HepG2 (cell line): ENCODE data around the gene GALR3. TPM values are rescaled to one million over a fixed set of nuclear protein-coding genes. Genes with fewer than 3 reads are reported as not detected.

Experiments
- AHR ChIP-seq: IDR thresholded peaks from 2 replicates; pipeline ENCODE4 v1.6.1; 2018; ENCODE audit warnings: missing genetic modification reagents, missing compliant biosample characterization
- CBFB ChIP-seq: sonication (generic); formaldehyde crosslinking; IDR thresholded peaks from 2 replicates; pipeline ENCODE4 v1.4.0; 2020; ENCODE audit warnings: missing genetic modification reagents
- HDAC1 ChIP-seq: sonication (generic); formaldehyde crosslinking; IDR thresholded peaks from 2 replicates; pipeline ENCODE4 v1.5.1; 2020; ENCODE audit warnings: mild to moderate bottlenecking, missing genetic modification reagents
- HNF4A ChIP-seq: sonication (generic); formaldehyde crosslinking; IDR thresholded peaks from 2 replicates; pipeline ENCODE4 v1.4.0; 2020; ENCODE audit warnings: missing genetic modification reagents
- HNRNPH1 ChIP-seq: fragments of 200-400 bp; formaldehyde crosslinking; optimal IDR thresholded peaks from 2 replicates; pipeline ENCODE3; 2017; ENCODE audit warnings: mild to moderate bottlenecking, low read depth, low read length
- HOXA3 ChIP-seq: sonication (generic); formaldehyde crosslinking; IDR thresholded peaks from 2 replicates; pipeline ENCODE4 v1.5.0; 2020; ENCODE audit warnings: missing genetic modification reagents
- JUND ChIP-seq: sonication (generic); formaldehyde crosslinking; IDR thresholded peaks from 2 replicates; pipeline ENCODE4 v1.8.0; 2022; ENCODE audit warnings: mild to moderate bottlenecking, missing genetic modification reagents
- MAZ ChIP-seq, 2 experiments: sonication (generic) in 1 of 2; formaldehyde crosslinking in 1 of 2; IDR thresholded peaks; 2 replicates each; pipeline versions ENCODE4 v1.5.0 to v1.6.1; 2012 to 2020; ENCODE audit warnings: low read depth in 2 of 2, mild to moderate bottlenecking in 2 of 2, borderline replicate concordance in 1 of 2, improper control_type of control experiment in 1 of 2, low read length in 1 of 2, missing genetic modification reagents in 1 of 2, moderate library complexity in 1 of 2
- MTF2 ChIP-seq: sonication (generic); formaldehyde crosslinking; IDR thresholded peaks from 2 replicates; pipeline ENCODE4 v1.5.0; 2020; ENCODE audit warnings: missing genetic modification reagents, borderline replicate concordance
- REXO4 ChIP-seq: sonication (generic); formaldehyde crosslinking; IDR thresholded peaks from 2 replicates; pipeline ENCODE4 v1.8.0; 2022; ENCODE audit warnings: missing genetic modification reagents, mild to moderate bottlenecking, borderline replicate concordance
- RORA ChIP-seq: sonication (generic); formaldehyde crosslinking; IDR thresholded peaks from 2 replicates; pipeline ENCODE4 v1.5.0; 2020; ENCODE audit warnings: mild to moderate bottlenecking, missing genetic modification reagents, moderate library complexity
- SETDB1 ChIP-seq: sonication (generic); formaldehyde crosslinking; IDR thresholded peaks from 2 replicates; pipeline ENCODE4 v1.5.1; 2020; ENCODE audit warnings: missing genetic modification reagents, mild to moderate bottlenecking, borderline replicate concordance
- SRSF9 ChIP-seq: fragments of 200-400 bp; formaldehyde crosslinking; IDR thresholded peaks from 2 replicates; pipeline ENCODE4 v1.6.1; 2018; ENCODE audit warnings: borderline replicate concordance, mild to moderate bottlenecking, low read depth, low read length; ENCODE audit not compliant: insufficient read depth, poor library complexity, severe bottlenecking
- U2AF2 ChIP-seq: fragments of 200-400 bp; formaldehyde crosslinking; IDR thresholded peaks from 2 replicates; pipeline ENCODE4 v1.6.1; 2017; ENCODE audit warnings: low read depth, mild to moderate bottlenecking, low read length
- WIZ ChIP-seq: sonication (generic); formaldehyde crosslinking; IDR thresholded peaks from 2 replicates; pipeline ENCODE4 v1.5.1; 2020; ENCODE audit warnings: mild to moderate bottlenecking, missing genetic modification reagents
- ZKSCAN1 ChIP-seq: fragments of 150-350 bp; IDR thresholded peaks from 2 replicates; pipeline ENCODE4 v1.6.1; 2014; ENCODE audit warnings: low read length
- ZNF484 ChIP-seq: sonication (generic); formaldehyde crosslinking; IDR thresholded peaks from 2 replicates; pipeline ENCODE4 v1.5.1; 2020; ENCODE audit warnings: mild to moderate bottlenecking, low read depth, missing genetic modification reagents, borderline replicate concordance
- ZNF614 ChIP-seq: IDR thresholded peaks from 2 replicates; pipeline ENCODE4 v1.6.1; 2018; ENCODE audit warnings: missing biosample characterization, missing genetic modification reagents, inconsistent platforms, borderline replicate concordance
- ZNF839 ChIP-seq: sonication (generic); formaldehyde crosslinking; IDR thresholded peaks from 2 replicates; pipeline ENCODE4 v1.4.0; 2020; ENCODE audit warnings: missing genetic modification reagents, mild to moderate bottlenecking, borderline replicate concordance
- polyA plus RNA-seq, 8 experiments: library from polyadenylated mRNA; depleted of rRNA in 3 of 8; stranded (reverse) in 7 of 8; unstranded in 1 of 8; fragments of >200 nt; fragmentation: Illumina TruSeq in 4 of 8; extraction: Trizol in 4 of 8; gene quantifications; 2 replicates each; pipeline versions ENCODE4 v1.2.1 to v1.2.3, GENCODE V29; 2011 to 2016; ENCODE audit warnings: low read depth in 4 of 8, missing spikeins in 1 of 8, mixed read lengths in 1 of 8; ENCODE audit not compliant: insufficient read depth in 1 of 8
- total RNA-seq, 5 experiments: library from RNA; depleted of rRNA; stranded (reverse); fragments of >200 nt; fragmentation: Illumina TruSeq; extraction: Trizol; gene quantifications; 2 replicates each; pipeline ENCODE4 v1.2.3, GENCODE V29; 2016; ENCODE audit warnings: low read depth in 1 of 5
- TF ChIP-seq, protein P1 (sequence below): sonication (generic); formaldehyde crosslinking; IDR thresholded peaks from 2 replicates; pipeline ENCODE4 v1.4.0; 2020; ENCODE audit warnings: missing genetic modification reagents
- TF ChIP-seq, protein P2 (sequence below): sonication (generic); formaldehyde crosslinking; IDR thresholded peaks from 2 replicates; pipeline ENCODE4 v1.4.0; 2020; ENCODE audit warnings: missing genetic modification reagents, mild to moderate bottlenecking, borderline replicate concordance
- TF ChIP-seq, protein P3 (sequence below): sonication (generic); formaldehyde crosslinking; IDR thresholded peaks from 2 replicates; pipeline ENCODE4 v1.9.0; 2021; ENCODE audit warnings: missing genetic modification reagents, mild to moderate bottlenecking, borderline replicate concordance
- TF ChIP-seq, protein P4 (sequence below): sonication (generic); formaldehyde crosslinking; IDR thresholded peaks from 2 replicates; pipeline ENCODE4 v1.5.1; 2020; ENCODE audit warnings: missing genetic modification reagents, mild to moderate bottlenecking, borderline replicate concordance

GALR3 gene
- total and polyA plus RNA-seq, 2 of the 13 experiments (the other 11 are each of a cell fraction or from before 2014, with no cell fraction given) = 0.13 TPM; not detected in 1

DNA sequence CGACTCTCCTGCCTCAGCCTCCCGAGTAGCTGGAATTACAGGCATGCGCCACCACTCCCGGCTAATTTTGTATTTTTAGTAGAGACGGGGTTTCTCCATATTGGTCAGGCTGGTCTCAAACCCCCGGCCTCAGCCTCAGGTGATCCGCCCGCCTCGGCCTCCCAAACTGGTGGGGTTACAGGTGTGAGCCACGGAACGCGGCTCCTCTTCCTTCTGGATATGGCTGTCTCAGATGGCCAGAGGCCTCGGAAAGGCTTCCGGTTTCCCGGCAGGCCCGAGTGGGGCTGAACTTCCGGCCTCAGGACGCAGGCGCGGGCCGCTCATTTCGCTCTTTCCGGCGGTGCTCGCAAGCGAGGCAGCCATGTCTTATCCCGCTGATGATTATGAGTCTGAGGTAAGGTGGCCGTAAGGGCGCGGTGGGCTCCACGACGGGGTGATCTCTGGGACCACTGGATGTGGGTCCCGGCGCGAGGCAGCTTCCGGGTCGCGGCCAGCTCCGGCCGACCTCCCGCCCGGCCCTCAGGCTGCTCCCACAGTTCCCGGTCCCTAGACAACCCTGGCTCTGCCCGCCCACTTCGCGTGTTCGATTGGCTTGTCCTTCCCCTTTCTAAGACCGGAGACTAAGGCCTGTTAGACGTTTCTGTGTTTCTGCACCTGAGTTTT, 26.0 kb downstream of the GALR3 start, which contains the start of gene EIF3L (continued):
- no peak for TF ChIP-seq ZNF839 (CRISPR knock-in tag)
- peak; percentile 89 for TF ChIP-seq HOXA3
- TF ChIP-seq HDAC1 = peak; percentile 86
- TF ChIP-seq HNF4A (CRISPR knock-in tag) = no peak
- TF ChIP-seq, protein P1, sequence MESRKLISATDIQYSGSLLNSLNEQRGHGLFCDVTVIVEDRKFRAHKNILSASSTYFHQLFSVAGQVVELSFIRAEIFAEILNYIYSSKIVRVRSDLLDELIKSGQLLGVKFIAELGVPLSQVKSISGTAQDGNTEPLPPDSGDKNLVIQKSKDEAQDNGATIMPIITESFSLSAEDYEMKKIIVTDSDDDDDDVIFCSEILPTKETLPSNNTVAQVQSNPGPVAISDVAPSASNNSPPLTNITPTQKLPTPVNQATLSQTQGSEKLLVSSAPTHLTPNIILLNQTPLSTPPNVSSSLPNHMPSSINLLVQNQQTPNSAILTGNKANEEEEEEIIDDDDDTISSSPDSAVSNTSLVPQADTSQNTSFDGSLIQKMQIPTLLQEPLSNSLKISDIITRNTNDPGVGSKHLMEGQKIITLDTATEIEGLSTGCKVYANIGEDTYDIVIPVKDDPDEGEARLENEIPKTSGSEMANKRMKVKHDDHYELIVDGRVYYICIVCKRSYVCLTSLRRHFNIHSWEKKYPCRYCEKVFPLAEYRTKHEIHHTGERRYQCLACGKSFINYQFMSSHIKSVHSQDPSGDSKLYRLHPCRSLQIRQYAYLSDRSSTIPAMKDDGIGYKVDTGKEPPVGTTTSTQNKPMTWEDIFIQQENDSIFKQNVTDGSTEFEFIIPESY (CRISPR knock-in tag) = no peak
- TF ChIP-seq REXO4 (CRISPR knock-in tag) = no peak
- no peak for TF ChIP-seq ZKSCAN1
- TF ChIP-seq, protein P2, sequence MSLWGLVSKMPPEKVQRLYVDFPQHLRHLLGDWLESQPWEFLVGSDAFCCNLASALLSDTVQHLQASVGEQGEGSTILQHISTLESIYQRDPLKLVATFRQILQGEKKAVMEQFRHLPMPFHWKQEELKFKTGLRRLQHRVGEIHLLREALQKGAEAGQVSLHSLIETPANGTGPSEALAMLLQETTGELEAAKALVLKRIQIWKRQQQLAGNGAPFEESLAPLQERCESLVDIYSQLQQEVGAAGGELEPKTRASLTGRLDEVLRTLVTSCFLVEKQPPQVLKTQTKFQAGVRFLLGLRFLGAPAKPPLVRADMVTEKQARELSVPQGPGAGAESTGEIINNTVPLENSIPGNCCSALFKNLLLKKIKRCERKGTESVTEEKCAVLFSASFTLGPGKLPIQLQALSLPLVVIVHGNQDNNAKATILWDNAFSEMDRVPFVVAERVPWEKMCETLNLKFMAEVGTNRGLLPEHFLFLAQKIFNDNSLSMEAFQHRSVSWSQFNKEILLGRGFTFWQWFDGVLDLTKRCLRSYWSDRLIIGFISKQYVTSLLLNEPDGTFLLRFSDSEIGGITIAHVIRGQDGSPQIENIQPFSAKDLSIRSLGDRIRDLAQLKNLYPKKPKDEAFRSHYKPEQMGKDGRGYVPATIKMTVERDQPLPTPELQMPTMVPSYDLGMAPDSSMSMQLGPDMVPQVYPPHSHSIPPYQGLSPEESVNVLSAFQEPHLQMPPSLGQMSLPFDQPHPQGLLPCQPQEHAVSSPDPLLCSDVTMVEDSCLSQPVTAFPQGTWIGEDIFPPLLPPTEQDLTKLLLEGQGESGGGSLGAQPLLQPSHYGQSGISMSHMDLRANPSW = no peak
- TF ChIP-seq U2AF2 = no peak
- TF ChIP-seq CBFB (CRISPR knock-in tag) = peak; percentile 54; the same call in 1 of the 2 replicates
- TF ChIP-seq, protein P3, sequence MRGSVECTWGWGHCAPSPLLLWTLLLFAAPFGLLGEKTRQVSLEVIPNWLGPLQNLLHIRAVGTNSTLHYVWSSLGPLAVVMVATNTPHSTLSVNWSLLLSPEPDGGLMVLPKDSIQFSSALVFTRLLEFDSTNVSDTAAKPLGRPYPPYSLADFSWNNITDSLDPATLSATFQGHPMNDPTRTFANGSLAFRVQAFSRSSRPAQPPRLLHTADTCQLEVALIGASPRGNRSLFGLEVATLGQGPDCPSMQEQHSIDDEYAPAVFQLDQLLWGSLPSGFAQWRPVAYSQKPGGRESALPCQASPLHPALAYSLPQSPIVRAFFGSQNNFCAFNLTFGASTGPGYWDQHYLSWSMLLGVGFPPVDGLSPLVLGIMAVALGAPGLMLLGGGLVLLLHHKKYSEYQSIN (CRISPR knock-in tag) = no peak
- no peak for TF ChIP-seq ZNF614 (CRISPR knock-in tag)
- TF ChIP-seq ZNF484 (CRISPR knock-in tag) = no peak
- no peak for TF ChIP-seq MAZ (IDR thresholded peaks at IDR 0.05; ENCODE audit: borderline replicate concordance, low read depth, low read length)
- TF ChIP-seq MAZ (CRISPR knock-in tag; IDR thresholded peaks at IDR 0.05; ENCODE audit: low read depth) = peak; percentile 82
- TF ChIP-seq AHR (CRISPR knock-in tag) = peak; percentile 58; the same call in 1 of the 2 replicates
- peak; percentile 35; the same call in 1 of the 2 replicates for TF ChIP-seq MTF2
- no peak for TF ChIP-seq JUND
- TF ChIP-seq HNRNPH1 = no peak
- no peak for TF ChIP-seq SRSF9
- TF ChIP-seq SETDB1 (CRISPR knock-in tag) = no peak
- TF ChIP-seq WIZ (CRISPR knock-in tag) = no peak
- TF ChIP-seq, protein P4, sequence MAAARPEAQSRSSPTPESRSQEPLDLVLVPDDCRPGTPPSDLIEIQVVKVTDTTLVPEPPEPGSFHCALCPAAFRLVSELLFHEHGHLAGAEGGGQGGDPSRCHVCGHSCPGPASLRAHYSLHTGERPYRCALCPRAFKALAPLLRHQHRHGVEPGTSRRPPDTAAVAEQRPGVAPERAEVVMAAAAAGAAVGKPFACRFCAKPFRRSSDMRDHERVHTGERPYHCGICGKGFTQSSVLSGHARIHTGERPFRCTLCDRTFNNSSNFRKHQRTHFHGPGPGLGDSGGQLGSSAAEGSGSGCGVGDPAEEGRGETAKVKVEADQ (CRISPR knock-in tag) = no peak; the same call in 1 of the 2 replicates
- no peak for TF ChIP-seq RORA (CRISPR knock-in tag)
